Nephron progenitor cell (in vitro differentiated cells): ENCODE results near the gene TAOK1.

Experiments
- DNase-seq: peaks from one replicate; pipeline ENCODE4 v3.0.0; 2021
- H3K27ac Mint-ChIP-seq: 2 replicates; pipeline ENCODE4 v1.8.0; 2021; ENCODE audit warnings: mild to moderate bottlenecking, moderate library complexity, mixed read lengths
- H3K27me3 Mint-ChIP-seq: 2 replicates; pipeline ENCODE4 v1.8.0; 2021; ENCODE audit warnings: mild to moderate bottlenecking, low read depth, mixed read lengths; ENCODE audit not compliant: poor library complexity
- H3K36me3 Mint-ChIP-seq: 2 replicates; pipeline ENCODE4 v1.8.0; 2021; ENCODE audit warnings: low read depth, mixed read lengths
- H3K4me1 Mint-ChIP-seq: 2 replicates; pipeline ENCODE4 v1.8.0; 2021; ENCODE audit warnings: mixed read lengths
- H3K4me3 Mint-ChIP-seq: 2 replicates; pipeline ENCODE4 v1.8.0; 2021; ENCODE audit warnings: mild to moderate bottlenecking, moderate library complexity, mixed read lengths
- H3K9me3 Mint-ChIP-seq: 2 replicates; pipeline ENCODE4 v1.8.0; 2021; ENCODE audit warnings: mild to moderate bottlenecking, moderate library complexity, mixed read lengths
- CTCF ChIP-seq: fragments of 200-600 bp; sonication (generic); IDR thresholded peaks from 2 replicates; pipeline ENCODE4 v1.5.0; 2021; ENCODE audit warnings: antibody characterized with exemption

Gene TAOK1

GRCh38 chr17:29510953-29511352, 120.8 kb downstream of the TAOK1 start:
- Mint-ChIP-seq H3K27ac (no peak overlapping the region), H3K4me1 (no peaks in the 10 kb centered on the region), H3K9me3 (no peaks in the 10 kb centered on the region), H3K36me3 (peaks cover 63% of the 10 kb centered on the region), H3K27me3 (no peaks in the 10 kb centered on the region), H3K4me3 (no peak overlapping the region)
- DNase-seq, result no peak
- no peak for TF ChIP-seq CTCF

DNA sequence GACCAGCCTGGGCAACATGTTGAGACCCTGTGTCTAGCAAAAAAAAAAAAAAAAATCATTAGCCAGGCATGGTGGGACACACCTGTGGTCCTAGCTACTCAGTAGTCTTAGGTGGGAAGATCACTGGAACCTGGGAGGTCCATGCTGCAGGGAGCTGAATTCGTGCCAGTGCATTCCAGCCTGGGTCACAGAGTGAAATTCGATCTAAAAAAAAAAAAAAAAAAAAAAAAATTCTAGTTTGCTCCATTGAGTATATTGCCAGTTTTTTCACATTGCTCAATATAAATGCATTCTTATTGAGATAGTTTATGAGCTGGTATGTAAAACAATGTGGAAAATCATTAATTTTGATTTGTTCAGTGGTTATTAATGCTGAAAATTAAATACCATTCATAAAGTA, 124.6 kb downstream of the TAOK1 start:
- H3K27me3 Mint-ChIP-seq, result no peaks in the 10 kb centered on the region

DNA sequence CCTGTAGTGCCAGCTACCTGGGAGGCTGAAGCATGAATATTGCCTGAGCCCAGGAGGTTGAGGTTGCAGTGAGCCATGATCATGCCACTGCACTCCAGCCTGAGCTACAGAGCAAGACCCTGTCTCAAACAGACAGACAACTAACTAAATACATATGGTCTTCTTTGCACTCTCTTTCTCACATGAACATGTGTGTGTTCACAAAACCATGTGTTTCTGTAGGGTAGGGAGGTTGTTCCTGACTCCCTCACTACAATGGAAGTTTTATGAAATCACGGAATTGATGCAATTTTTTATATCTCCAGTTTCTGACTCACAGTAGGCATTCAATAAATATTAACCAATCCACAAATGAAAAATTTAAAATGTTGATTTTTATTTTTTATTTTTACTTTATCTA, 128.2 kb downstream of the TAOK1 start:
- H3K9me3 Mint-ChIP-seq, result no peaks in the 10 kb centered on the region

More for the DNA sequence above, 124.6 kb downstream of the TAOK1 start:
- H3K4me1 Mint-ChIP-seq, result no peaks in the 10 kb centered on the region
- H3K9me3 Mint-ChIP-seq, result no peaks in the 10 kb centered on the region
- peaks cover 72% of the 10 kb centered on the region for H3K36me3 Mint-ChIP-seq
- TF ChIP-seq CTCF, result no peak
- no peak overlapping the region for H3K27ac Mint-ChIP-seq
- no peak for DNase-seq
- no peak overlapping the region for H3K4me3 Mint-ChIP-seq

DNA sequence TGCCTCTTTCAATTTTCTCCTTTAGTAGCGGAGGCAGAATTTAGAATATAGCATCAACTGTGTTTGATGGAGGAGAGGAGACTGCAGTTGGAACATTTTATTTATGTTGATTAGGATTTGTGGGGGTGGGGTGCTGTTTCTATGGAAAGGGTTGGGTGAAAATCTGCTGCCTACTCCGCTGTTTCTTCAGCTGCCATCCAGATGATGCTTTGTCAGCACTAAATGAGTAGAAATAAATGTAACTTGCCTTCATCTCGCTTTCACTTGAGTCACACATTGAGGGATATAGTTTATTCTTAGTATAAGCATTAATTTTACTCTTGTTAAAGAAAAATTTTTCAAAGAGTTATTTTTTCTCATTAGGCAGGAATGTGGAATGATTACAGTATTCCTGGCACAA, 134.5 kb downstream of the TAOK1 start:
- H3K4me1 Mint-ChIP-seq, result no peaks in the 10 kb centered on the region
- DNase-seq, result no peak
- H3K9me3 Mint-ChIP-seq, result no peaks in the 10 kb centered on the region
- TF ChIP-seq CTCF, result no peak
- peaks cover 66% of the 10 kb centered on the region for H3K36me3 Mint-ChIP-seq
- peak overlapping the region; percentile 65 for H3K27ac Mint-ChIP-seq
- no peaks in the 10 kb centered on the region for H3K27me3 Mint-ChIP-seq
- H3K4me3 Mint-ChIP-seq, result no peak overlapping the region

More for the DNA sequence above, 128.2 kb downstream of the TAOK1 start:
- Mint-ChIP-seq H3K27me3 (no peaks in the 10 kb centered on the region), H3K4me3 (no peak overlapping the region), H3K36me3 (peaks cover 77% of the 10 kb centered on the region), H3K4me1 (no peaks in the 10 kb centered on the region), H3K27ac (no peak overlapping the region)
- DNase-seq, result no peak
- no peak for TF ChIP-seq CTCF

DNA sequence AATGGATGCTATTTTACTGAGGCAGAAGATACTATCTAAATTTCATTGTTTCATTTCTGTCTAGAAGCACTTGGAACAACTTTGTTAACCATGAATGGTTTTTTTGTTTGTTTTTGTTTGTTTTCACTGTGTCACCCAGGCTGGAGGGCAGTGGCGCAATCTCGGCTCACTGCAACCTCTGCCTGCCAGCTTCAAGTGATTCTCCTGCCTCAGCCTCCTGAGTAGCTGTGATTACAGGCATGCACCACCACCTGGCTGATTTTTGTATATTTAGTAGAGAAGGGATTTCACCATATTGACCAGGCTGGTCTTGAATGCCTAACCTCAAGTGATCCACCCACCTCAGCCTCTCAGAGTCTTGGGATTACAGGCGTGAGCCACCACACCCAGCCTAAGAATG, 136.2 kb downstream of the TAOK1 start:
- no peaks in the 10 kb centered on the region for H3K4me1 Mint-ChIP-seq
- H3K9me3 Mint-ChIP-seq, result no peaks in the 10 kb centered on the region
- H3K27me3 Mint-ChIP-seq, result no peaks in the 10 kb centered on the region
- no peak overlapping the region for H3K4me3 Mint-ChIP-seq
- no peak for DNase-seq
- H3K27ac Mint-ChIP-seq, result no peak overlapping the region
- peaks cover 69% of the 10 kb centered on the region for H3K36me3 Mint-ChIP-seq
- no peak for TF ChIP-seq CTCF

DNA sequence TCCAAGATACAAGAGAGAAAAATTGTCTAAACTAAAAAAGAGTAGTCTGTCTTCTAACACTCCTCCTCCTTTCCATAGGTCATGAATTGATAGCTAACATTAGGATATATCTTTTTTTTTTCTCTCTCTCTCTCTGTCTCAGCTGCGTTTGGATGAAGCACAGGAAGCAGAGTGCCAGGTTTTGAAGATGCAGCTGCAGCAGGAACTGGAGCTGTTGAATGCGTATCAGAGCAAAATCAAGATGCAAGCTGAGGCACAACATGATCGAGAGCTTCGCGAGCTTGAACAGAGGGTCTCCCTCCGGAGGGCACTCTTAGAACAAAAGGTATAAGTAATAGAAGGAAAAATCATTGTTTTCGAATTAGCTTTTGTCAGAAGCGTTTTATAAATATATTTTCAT, 143.8 kb downstream of the TAOK1 start:
- Mint-ChIP-seq H3K4me1 (no peaks in the 10 kb centered on the region), H3K9me3 (peaks cover 13% of the 10 kb centered on the region), H3K4me3 (no peak overlapping the region), H3K36me3 (peaks cover 74% of the 10 kb centered on the region), H3K27me3 (no peaks in the 10 kb centered on the region), H3K27ac (no peak overlapping the region)
- TF ChIP-seq CTCF, result no peak
- no peak for DNase-seq
